ENCODE measurements around the gene BTG1. TPM values are rescaled to one million over a fixed set of nuclear protein-coding genes. Genes with fewer than 3 reads are reported as not detected.

BTG1 gene
- total RNA-seq = 60.6 TPM

- DNase-seq = peak; percentile 100
Measured at GRCh38 chr12:92145731-92146496, at the start of gene BTG1. BTG1 (minus strand) TSS chr12:92145846; CDS start chr12:92145535, 311 bp downstream.

- peak; percentile 55 for DNase-seq
Measured at GRCh38 chr12:92194561-92194960, 48.9 kb upstream of the BTG1 start.

GRCh38 chr12:92193846-92194245 lies 48.2 kb upstream of the BTG1 start:
- no peak for DNase-seq

- no peak for DNase-seq
Measured at GRCh38 chr12:92193063-92193462, 47.4 kb upstream of the BTG1 start.

GRCh38 chr12:92192360-92192759 lies 46.7 kb upstream of the BTG1 start:
- DNase-seq = no peak

GRCh38 chr12:92191061-92191460 lies 45.4 kb upstream of the BTG1 start:
- peak; percentile 22 for DNase-seq

GRCh38 chr12:92188517-92189188 lies 43.0 kb upstream of the BTG1 start:
- DNase-seq = no peak

GRCh38 chr12:92186038-92186470 lies 40.4 kb upstream of the BTG1 start:
- no peak for DNase-seq

GRCh38 chr12:92185052-92185451 lies 39.4 kb upstream of the BTG1 start:
- no peak for DNase-seq

GRCh38 chr12:92183575-92183974 lies 37.9 kb upstream of the BTG1 start:
- no peak for DNase-seq

GRCh38 chr12:92178340-92178739 lies 32.7 kb upstream of the BTG1 start:
- DNase-seq = no peak

- DNase-seq = no peak
Measured at GRCh38 chr12:92176646-92177045, 31.0 kb upstream of the BTG1 start.

- DNase-seq = no peak
Measured at GRCh38 chr12:92175961-92176360, 30.3 kb upstream of the BTG1 start.

- DNase-seq = peak; percentile 35
Measured at GRCh38 chr12:92170050-92170449, 24.4 kb upstream of the BTG1 start.

- DNase-seq = no peak
Measured at GRCh38 chr12:92167075-92167474, 21.4 kb upstream of the BTG1 start.

GRCh38 chr12:92164712-92165111 lies 19.1 kb upstream of the BTG1 start:
- DNase-seq = no peak

GRCh38 chr12:92162079-92162478 lies 16.4 kb upstream of the BTG1 start:
- no peak for DNase-seq

GRCh38 chr12:92158796-92159439 lies 13.3 kb upstream of the BTG1 start:
- DNase-seq = no peak

- DNase-seq = no peak
Measured at GRCh38 chr12:92156704-92157395, 11.2 kb upstream of the BTG1 start.

GRCh38 chr12:92156139-92156538 lies 10.5 kb upstream of the BTG1 start:
- no peak for DNase-seq

- no peak for DNase-seq
Measured at GRCh38 chr12:92155733-92156132, 10.1 kb upstream of the BTG1 start.

- no peak for DNase-seq
Measured at GRCh38 chr12:92151916-92152315, 6.3 kb upstream of the BTG1 start.

- no peak for DNase-seq
Measured at GRCh38 chr12:92149563-92149962, 3.9 kb upstream of the BTG1 start.

All from skin of body (tissue), 2 donors.